ENCODE results near the gene RNASEH1. TPM values are rescaled to one million over a fixed set of nuclear protein-coding genes. Genes with fewer than 3 reads are reported as not detected.
A peak's percentile ranks its signal among the peaks of the same experiment; 100 is the strongest.
"Not testable (repeated sequence)": the region's sequence is repeated elsewhere in the genome, so short reads cannot be mapped to it uniquely, and the experiment has no call there.

RNASEH1 gene
- polyA plus RNA-seq, 3 donors: 6.8 to 16.4 (median 14.2) TPM

GRCh38 chr2:3572620-3573019 is 14.5 kb upstream of the RNASEH1 start:
- no peak overlapping the region for H3K27ac ChIP-seq (ENCODE audit: low read depth in 1 of 2, low read length in 2 of 2)
- H3K4me2 ChIP-seq (replicated peaks; ENCODE audit: extremely low read depth, low read length, poor library complexity, severe bottlenecking): no peak overlapping the region
- peaks cover 26% of the 10 kb centered on the region for H3K79me2 ChIP-seq (ENCODE audit: insufficient read depth, low read length)
- Mint-ChIP-seq H3K4me3 (no peak overlapping the region), H3K9me3 (peaks cover 0 to 8% (median 0%) of the 10 kb centered on the region in 7 donors), H3K27ac (no peak overlapping the region), H3K27me3 (ENCODE audit: low read depth in 3 of 3) (peaks cover 2 to 4% (median 2%) of the 10 kb centered on the region in 3 donors), H3K36me3 (peaks cover 15 to 16% of the 10 kb centered on the region in 2 donors), H3K4me1 (peaks cover 18% of the 10 kb centered on the region)
- no peak overlapping the region for H3K4me3 ChIP-seq (replicated peaks in 1 of 3; ENCODE audit: low read depth in 2 of 3, low read length in 3 of 3)
- no peaks in the 10 kb centered on the region for H3K9me3 ChIP-seq (replicated peaks in 1 of 2; ENCODE audit: control insufficient read depth in 1 of 2, insufficient read depth in 1 of 2, low read length in 2 of 2)
- intact Hi-C loops (cut with micrococcal nuclease): no loop called here
- 100% methylated on average over 1 of the region's 2 CpGs for WGBS (ENCODE audit: insufficient coverage)
- no peaks in the 10 kb centered on the region for H3K27me3 ChIP-seq (ENCODE audit: control insufficient read depth in 2 of 2, insufficient read depth in 2 of 2, low read length in 2 of 2)
- no peak overlapping the region for H3K9ac ChIP-seq (ENCODE audit: insufficient read depth, low read length, poor library complexity, severe bottlenecking)
- DNase-seq: no peak
- peaks cover 11 to 14% of the 10 kb centered on the region in 2 donors for H3K36me3 ChIP-seq (replicated peaks in 1 of 2; ENCODE audit: control insufficient read depth in 1 of 2, insufficient read depth in 2 of 2, low read length in 2 of 2)
- H4K20me1 ChIP-seq (ENCODE audit: insufficient read depth, low read length): peaks cover 13% of the 10 kb centered on the region
- H3K4me1 ChIP-seq (ENCODE audit: control insufficient read depth in 1 of 2, insufficient read depth in 2 of 2, low read length in 2 of 2): peaks cover 15 to 26% of the 10 kb centered on the region in 2 donors
- TF ChIP-seq, protein P1, sequence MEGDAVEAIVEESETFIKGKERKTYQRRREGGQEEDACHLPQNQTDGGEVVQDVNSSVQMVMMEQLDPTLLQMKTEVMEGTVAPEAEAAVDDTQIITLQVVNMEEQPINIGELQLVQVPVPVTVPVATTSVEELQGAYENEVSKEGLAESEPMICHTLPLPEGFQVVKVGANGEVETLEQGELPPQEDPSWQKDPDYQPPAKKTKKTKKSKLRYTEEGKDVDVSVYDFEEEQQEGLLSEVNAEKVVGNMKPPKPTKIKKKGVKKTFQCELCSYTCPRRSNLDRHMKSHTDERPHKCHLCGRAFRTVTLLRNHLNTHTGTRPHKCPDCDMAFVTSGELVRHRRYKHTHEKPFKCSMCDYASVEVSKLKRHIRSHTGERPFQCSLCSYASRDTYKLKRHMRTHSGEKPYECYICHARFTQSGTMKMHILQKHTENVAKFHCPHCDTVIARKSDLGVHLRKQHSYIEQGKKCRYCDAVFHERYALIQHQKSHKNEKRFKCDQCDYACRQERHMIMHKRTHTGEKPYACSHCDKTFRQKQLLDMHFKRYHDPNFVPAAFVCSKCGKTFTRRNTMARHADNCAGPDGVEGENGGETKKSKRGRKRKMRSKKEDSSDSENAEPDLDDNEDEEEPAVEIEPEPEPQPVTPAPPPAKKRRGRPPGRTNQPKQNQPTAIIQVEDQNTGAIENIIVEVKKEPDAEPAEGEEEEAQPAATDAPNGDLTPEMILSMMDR (IDR thresholded peaks at IDR 0.05): no peak
- peak overlapping the region; percentile 6 for H2AFZ ChIP-seq (ENCODE audit: insufficient read depth, low read depth, low read length, poor library complexity, severe bottlenecking)

DNA sequence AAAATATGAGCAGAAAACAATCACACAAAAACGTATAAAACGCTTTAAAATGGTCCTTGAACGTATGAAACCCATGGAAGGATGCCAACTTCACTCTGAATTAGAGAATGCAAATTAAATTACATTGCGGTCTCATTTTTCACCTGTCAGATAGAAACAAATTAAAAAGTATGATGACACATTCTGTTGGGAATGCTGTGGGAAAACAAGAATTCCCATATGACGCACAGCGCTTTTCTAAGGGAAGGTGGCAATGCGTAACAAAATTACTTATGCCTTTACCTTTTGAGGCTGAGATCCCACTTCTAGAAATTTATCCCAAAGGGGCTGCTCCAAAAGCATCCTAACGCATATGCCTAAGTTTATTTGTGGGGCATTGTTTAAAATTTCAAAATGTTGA is 13.2 kb upstream of the RNASEH1 start:
- H3K27ac Mint-ChIP-seq: no peak overlapping the region
- peaks cover 12 to 13% of the 10 kb centered on the region in 2 donors for H3K4me1 ChIP-seq (ENCODE audit: control insufficient read depth in 1 of 2, insufficient read depth in 2 of 2, low read length in 2 of 2)
- 92% methylated on average over 2 of the region's 8 CpGs for WGBS (ENCODE audit: insufficient coverage)
- H3K9me3 ChIP-seq (replicated peaks in 1 of 2; ENCODE audit: control insufficient read depth in 1 of 2, insufficient read depth in 1 of 2, low read length in 2 of 2): no peaks in the 10 kb centered on the region
- no peak overlapping the region for H3K4me2 ChIP-seq (replicated peaks; ENCODE audit: extremely low read depth, low read length, poor library complexity, severe bottlenecking)
- H3K4me1 Mint-ChIP-seq: peaks cover 6% of the 10 kb centered on the region
- no peak overlapping the region for H3K4me3 ChIP-seq (replicated peaks in 1 of 3; ENCODE audit: low read depth in 2 of 3, low read length in 3 of 3)
- peaks cover 5% of the 10 kb centered on the region for H4K20me1 ChIP-seq (ENCODE audit: insufficient read depth, low read length)
- TF ChIP-seq, protein P1 (IDR thresholded peaks at IDR 0.05): no peak
- H3K36me3 Mint-ChIP-seq: peaks cover 2 to 5% of the 10 kb centered on the region in 2 donors
- intact Hi-C loops (cut with micrococcal nuclease): no loop called here
- no peak overlapping the region for H3K4me3 Mint-ChIP-seq
- no peak overlapping the region for H3K27ac ChIP-seq (ENCODE audit: low read depth in 1 of 2, low read length in 2 of 2)
- peaks cover 0 to 12% (median 2%) of the 10 kb centered on the region in 7 donors for H3K9me3 Mint-ChIP-seq
- no peak overlapping the region for H3K9ac ChIP-seq (ENCODE audit: insufficient read depth, low read length, poor library complexity, severe bottlenecking)
- peaks cover 0 to under 1% of the 10 kb centered on the region in 2 donors for H3K36me3 ChIP-seq (replicated peaks in 1 of 2; ENCODE audit: control insufficient read depth in 1 of 2, insufficient read depth in 2 of 2, low read length in 2 of 2)
- no peaks in the 10 kb centered on the region for H3K27me3 ChIP-seq (ENCODE audit: control insufficient read depth in 2 of 2, insufficient read depth in 2 of 2, low read length in 2 of 2)
- peaks cover 12% of the 10 kb centered on the region for H3K79me2 ChIP-seq (ENCODE audit: insufficient read depth, low read length)
- DNase-seq: no peak
- peaks cover 2 to 4% (median 2%) of the 10 kb centered on the region in 3 donors for H3K27me3 Mint-ChIP-seq (ENCODE audit: low read depth in 3 of 3)
- H2AFZ ChIP-seq (ENCODE audit: insufficient read depth, low read depth, low read length, poor library complexity, severe bottlenecking): no peak overlapping the region

DNA sequence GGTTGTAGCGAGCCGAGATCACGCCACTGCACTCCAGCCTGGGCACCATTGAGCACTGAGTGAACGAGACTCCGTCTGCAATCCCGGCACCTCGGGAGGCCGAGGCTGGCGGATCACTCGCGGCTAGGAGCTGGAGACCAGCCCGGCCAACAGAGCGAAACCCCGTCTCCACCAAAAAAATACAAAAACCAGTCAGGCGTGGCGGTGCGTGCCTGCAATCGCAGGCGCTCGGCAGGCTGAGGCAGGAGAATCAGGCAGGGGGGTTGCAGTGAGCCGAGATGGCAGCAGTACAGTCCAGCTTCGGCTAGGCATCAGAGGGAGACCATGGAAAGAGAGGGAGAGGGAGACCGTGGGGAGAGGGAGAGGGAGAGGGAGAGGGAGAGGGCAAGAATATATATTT is 11.5 kb upstream of the RNASEH1 start:
- H3K4me3 ChIP-seq (replicated peaks in 1 of 3; ENCODE audit: low read depth in 2 of 3, low read length in 3 of 3); H3K9me3 ChIP-seq (replicated peaks in 1 of 2; ENCODE audit: control insufficient read depth in 1 of 2, insufficient read depth in 1 of 2, low read length in 2 of 2); H3K4me2 ChIP-seq (replicated peaks; ENCODE audit: extremely low read depth, low read length, poor library complexity, severe bottlenecking); H3K27ac Mint-ChIP-seq; H4K20me1 ChIP-seq (ENCODE audit: insufficient read depth, low read length); H2AFZ ChIP-seq (ENCODE audit: insufficient read depth, low read depth, low read length, poor library complexity, severe bottlenecking); H3K27me3 Mint-ChIP-seq (ENCODE audit: low read depth in 3 of 3); H3K9ac ChIP-seq (ENCODE audit: insufficient read depth, low read length, poor library complexity, severe bottlenecking); H3K4me1 Mint-ChIP-seq; H3K36me3 Mint-ChIP-seq; H3K4me1 ChIP-seq (ENCODE audit: control insufficient read depth in 1 of 2, insufficient read depth in 2 of 2, low read length in 2 of 2); H3K79me2 ChIP-seq (ENCODE audit: insufficient read depth, low read length); H3K9me3 Mint-ChIP-seq; intact Hi-C loops (cut with micrococcal nuclease); H3K27me3 ChIP-seq (ENCODE audit: control insufficient read depth in 2 of 2, insufficient read depth in 2 of 2, low read length in 2 of 2); H3K27ac ChIP-seq (ENCODE audit: low read depth in 1 of 2, low read length in 2 of 2); DNase-seq; H3K4me3 Mint-ChIP-seq; H3K36me3 ChIP-seq (replicated peaks in 1 of 2; ENCODE audit: control insufficient read depth in 1 of 2, insufficient read depth in 2 of 2, low read length in 2 of 2): not testable (repeated sequence)
- no CpG with 5 or more reads among the region's 23 CpGs for WGBS (ENCODE audit: insufficient coverage)
